Breast epithelium (tissue), 4 donors: ENCODE measurements around the gene TMTC2. TPM values are rescaled to one million over a fixed set of nuclear protein-coding genes. Genes with fewer than 3 reads are reported as not detected.

Experiments
- DNase-seq, 2 donors: peaks; one replicate each; pipeline ENCODE4 v3.0.0-alpha.2; 2019; ENCODE audit warnings: low spot score in 2 of 2
- H3K27ac ChIP-seq, 2 donors: fragments of 200-600 bp; sonication (generic) in 1 of 2; one replicate each; pipeline ENCODE4 v1.5.1; 2016 to 2019; ENCODE audit warnings: mild to moderate bottlenecking in 1 of 2
- H3K27me3 ChIP-seq, 2 donors: fragments of 200-600 bp; sonication (generic) in 1 of 2; one replicate each; pipeline versions ENCODE4 v1.5.1 to v1.6.0; 2017 to 2019; ENCODE audit warnings: control low read depth in 1 of 2, mild to moderate bottlenecking in 1 of 2
- H3K36me3 ChIP-seq: fragments of 200-600 bp; one replicate; pipeline ENCODE4 v1.5.1; 2019
- H3K4me1 ChIP-seq, 2 donors: fragments of 200-600 bp; sonication (generic); one replicate each; pipeline ENCODE4 v1.5.1; 2016 to 2019; ENCODE audit warnings: control low read depth in 1 of 2
- H3K4me3 ChIP-seq, 3 donors: fragments of 200-600 bp; sonication (generic); 1 replicate in 2 of 3; 2 replicates in 1 of 3; pipeline ENCODE4 v1.5.1; 2016 to 2019; ENCODE audit warnings: mild to moderate bottlenecking in 3 of 3, moderate library complexity in 2 of 3
- H3K9me3 ChIP-seq, 2 donors: fragments of 200-600 bp; sonication (generic) in 1 of 2; one replicate each; pipeline ENCODE4 v1.5.1; 2016 to 2019; ENCODE audit warnings: control low read depth in 1 of 2
- CTCF ChIP-seq, 3 donors: fragments of 450-650 bp; IDR thresholded peaks; one replicate each; pipeline ENCODE4 v1.5.1; 2016 to 2017; ENCODE audit warnings: antibody characterized with exemption in 3 of 3, mild to moderate bottlenecking in 3 of 3, moderate library complexity in 3 of 3
- POLR2A ChIP-seq: fragments of 450-650 bp; IDR thresholded peaks from one replicate; pipeline ENCODE4 v1.6.1; 2016; ENCODE audit warnings: antibody characterized with exemption, mild to moderate bottlenecking, moderate library complexity
- POLR2AphosphoS5 ChIP-seq, 3 donors: sonication (generic); formaldehyde crosslinking; IDR thresholded peaks; one replicate each; pipeline ENCODE4 v1.6.1; 2017; ENCODE audit warnings: antibody characterized with exemption in 3 of 3
- intact Hi-C: fragments of 100-400 bp; cut with DNase I; formaldehyde crosslinking; loops from one replicate; pipeline ENCODE4 v1.15.1; 2023; ENCODE audit warnings: low total_unique reads
- total RNA-seq, 3 donors: library from RNA; depleted of rRNA; stranded (reverse); fragments of >200 nt; gene quantifications; one replicate each; pipeline ENCODE4 v1.1.0, GENCODE V29; 2016

Gene TMTC2
- total RNA-seq, 3 donors from 2014 or later, result 7.0 to 28.8 (median 19.3) TPM

- no peak overlapping the region for H3K4me3 ChIP-seq
- no peaks in the 10 kb centered on the region for H3K27me3 ChIP-seq
- H3K9me3 ChIP-seq, result no peaks in the 10 kb centered on the region
- no peak overlapping the region for H3K27ac ChIP-seq
- no peaks in the 10 kb centered on the region for H3K4me1 ChIP-seq
- TF ChIP-seq POLR2A (no peak), POLR2AphosphoS5 (IDR thresholded peaks at IDR 0.05) (no peak), CTCF (IDR thresholded peaks at IDR 0.05) (no peak)
- no peaks in the 10 kb centered on the region for H3K36me3 ChIP-seq
- no peak for DNase-seq
- intact Hi-C loops, result no loop called here
Observed at GRCh38 chr12:82873309-82873708, 186.6 kb downstream of the TMTC2 start.

- DNase-seq, result no peak
- intact Hi-C loops, result no loop called here
- H3K4me1 ChIP-seq, result no peaks in the 10 kb centered on the region
- TF ChIP-seq POLR2AphosphoS5 (IDR thresholded peaks at IDR 0.05), result no peak
- no peak for TF ChIP-seq CTCF (IDR thresholded peaks at IDR 0.05)
- no peak for TF ChIP-seq POLR2A
- H3K9me3 ChIP-seq, result no peaks in the 10 kb centered on the region
- H3K27me3 ChIP-seq, result no peaks in the 10 kb centered on the region
- no peak overlapping the region for H3K4me3 ChIP-seq
- no peak overlapping the region for H3K27ac ChIP-seq
- no peaks in the 10 kb centered on the region for H3K36me3 ChIP-seq
Observed at GRCh38 chr12:82873951-82874350, 187.2 kb downstream of the TMTC2 start.

- no peak for DNase-seq
- Histone ChIP-seq H3K4me1 (no peaks in the 10 kb centered on the region), H3K36me3 (no peaks in the 10 kb centered on the region), H3K27ac (no peak overlapping the region), H3K27me3 (no peaks in the 10 kb centered on the region), H3K4me3 (no peak overlapping the region), H3K9me3 (no peaks in the 10 kb centered on the region)
- TF ChIP-seq CTCF (IDR thresholded peaks at IDR 0.05) (no peak), POLR2AphosphoS5 (IDR thresholded peaks at IDR 0.05) (no peak), POLR2A (no peak)
- intact Hi-C loops, result no loop called here
Observed at GRCh38 chr12:82874945-82875344, 188.2 kb downstream of the TMTC2 start.

GRCh38 chr12:82876075-82876474 is 189.4 kb downstream of the TMTC2 start:
- intact Hi-C loops, result no loop called here
- no peaks in the 10 kb centered on the region for H3K27me3 ChIP-seq
- no peak for DNase-seq
- H3K4me1 ChIP-seq, result no peaks in the 10 kb centered on the region
- H3K9me3 ChIP-seq, result no peaks in the 10 kb centered on the region
- no peaks in the 10 kb centered on the region for H3K36me3 ChIP-seq
- TF ChIP-seq POLR2AphosphoS5 (IDR thresholded peaks at IDR 0.05), result no peak
- TF ChIP-seq CTCF (IDR thresholded peaks at IDR 0.05), result no peak
- TF ChIP-seq POLR2A, result no peak
- no peak overlapping the region for H3K4me3 ChIP-seq
- no peak overlapping the region for H3K27ac ChIP-seq

- no peaks in the 10 kb centered on the region for H3K4me1 ChIP-seq
- intact Hi-C loops, result no loop called here
- H3K27ac ChIP-seq, result no peak overlapping the region
- H3K4me3 ChIP-seq, result no peak overlapping the region
- no peak for DNase-seq
- TF ChIP-seq POLR2AphosphoS5 (IDR thresholded peaks at IDR 0.05) (no peak), POLR2A (no peak), CTCF (IDR thresholded peaks at IDR 0.05) (no peak)
- H3K9me3 ChIP-seq, result no peaks in the 10 kb centered on the region
- H3K27me3 ChIP-seq, result no peaks in the 10 kb centered on the region
- no peaks in the 10 kb centered on the region for H3K36me3 ChIP-seq
Observed at GRCh38 chr12:82877963-82878362, 191.3 kb downstream of the TMTC2 start.
